DMS53 treated with DMSO at 0.1 percent for 48 hours (cell line): Measurements from ENCODE around the gene CACNA1B.
"Not testable (repeated sequence)": the region's sequence is repeated elsewhere in the genome, so short reads cannot be mapped to it uniquely, and the experiment has no call there.

Experiments used
- DNase-seq: peaks from one replicate; lab custom pipeline; 2025; ENCODE audit not compliant: unreplicated experiment; lab: John Stamatoyannopoulos, UW

Gene CACNA1B

DNA sequence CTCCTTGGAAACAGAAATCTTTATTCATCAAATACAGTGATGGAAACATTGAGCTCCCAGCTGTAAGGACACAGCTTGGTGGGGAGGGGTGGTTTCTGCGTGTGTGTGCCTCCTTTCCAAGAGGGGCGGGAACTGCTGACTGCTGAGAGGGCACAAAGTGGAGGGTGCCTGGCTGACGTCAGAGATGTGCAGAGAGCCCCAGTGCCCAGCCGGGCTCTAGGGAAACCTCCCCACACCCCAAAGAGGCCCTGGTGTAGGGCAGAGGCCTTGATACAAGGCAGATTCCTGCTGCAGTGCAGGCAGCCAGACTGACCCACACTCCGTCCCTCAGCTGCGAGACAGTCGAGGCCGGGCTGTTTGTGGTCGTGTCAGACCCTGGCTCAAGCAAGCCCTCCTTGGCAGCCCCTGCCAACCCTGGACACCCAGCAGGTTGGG lies 191.0 kb downstream of the CACNA1B start:
- no peak for DNase-seq

DNA sequence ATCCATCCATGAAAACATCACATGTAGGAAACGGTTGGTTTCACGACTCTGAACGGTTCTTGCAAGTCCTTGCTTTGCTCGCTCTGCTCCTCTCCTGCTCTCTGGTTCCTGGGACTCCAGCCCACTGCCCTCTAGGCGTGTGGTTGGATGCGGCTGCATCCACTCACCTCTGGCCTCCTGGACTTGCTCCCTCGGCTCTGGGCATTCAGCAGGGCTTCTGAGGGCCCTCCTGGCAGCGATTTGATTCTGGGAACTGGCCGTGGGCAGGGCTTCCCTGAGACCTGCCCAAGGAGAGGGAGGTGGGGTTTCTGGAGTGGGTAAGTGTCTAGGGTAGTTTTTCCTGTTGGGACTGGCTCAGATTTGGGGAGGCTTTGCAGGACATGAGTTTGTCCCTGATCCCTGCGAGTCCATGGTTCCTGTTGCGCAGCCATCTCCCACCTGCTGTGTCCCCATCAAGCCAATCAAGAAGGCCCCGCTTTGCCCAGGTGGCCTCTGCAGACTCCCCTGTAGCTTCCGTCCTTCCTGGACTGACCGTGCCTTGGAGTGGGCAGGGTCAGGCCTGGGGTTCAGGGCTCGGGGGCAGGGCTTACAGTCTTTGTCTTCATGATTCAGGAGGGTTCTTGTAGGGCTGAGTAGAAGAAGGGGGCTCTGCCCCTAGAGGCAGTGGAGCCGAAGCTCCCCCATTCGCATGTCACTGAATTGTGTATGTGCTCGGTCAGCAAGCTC lies 192.3 kb downstream of the CACNA1B start:
- no peak for DNase-seq

DNA sequence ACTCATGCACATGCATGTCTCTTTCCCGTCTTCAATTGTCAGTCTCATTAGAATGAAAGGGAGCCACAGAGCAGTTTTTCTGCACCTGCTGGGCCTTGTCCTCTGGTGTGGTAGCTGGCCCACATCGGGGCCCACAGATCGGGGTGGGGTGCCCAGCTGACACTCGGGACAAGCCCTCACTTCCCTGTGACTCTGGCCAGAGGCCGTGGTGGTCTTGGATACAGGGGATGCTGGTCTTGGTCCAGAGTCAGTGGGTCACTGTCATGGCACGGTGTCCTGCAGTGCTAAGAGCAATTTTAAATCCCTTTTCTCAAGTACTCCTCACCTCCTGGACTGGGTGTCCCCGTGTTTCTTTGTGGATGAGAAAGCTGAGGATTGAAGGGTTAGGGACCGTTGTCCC lies 193.2 kb downstream of the CACNA1B start:
- DNase-seq, result no peak

DNA sequence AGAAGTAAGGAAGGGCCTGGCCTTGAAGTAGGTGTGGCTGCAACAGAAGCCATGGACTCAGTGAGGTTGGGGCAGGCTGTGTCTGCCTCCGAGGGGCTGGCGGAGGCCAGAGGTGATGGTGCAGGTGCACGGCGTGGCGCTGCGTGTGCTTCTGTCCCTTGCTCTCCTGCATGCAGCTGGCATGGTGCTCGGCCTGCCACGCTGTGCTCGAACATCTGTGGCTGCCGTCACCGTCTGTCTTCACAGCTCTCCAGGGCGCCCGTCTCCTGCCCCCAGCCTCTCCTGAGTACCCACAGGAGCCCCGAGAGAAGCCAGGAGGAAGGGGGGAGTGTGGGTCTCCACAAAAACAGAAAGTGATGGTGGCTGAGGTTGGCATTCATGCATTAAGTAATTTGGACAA lies 193.7 kb downstream of the CACNA1B start:
- DNase-seq, result no peak

DNA sequence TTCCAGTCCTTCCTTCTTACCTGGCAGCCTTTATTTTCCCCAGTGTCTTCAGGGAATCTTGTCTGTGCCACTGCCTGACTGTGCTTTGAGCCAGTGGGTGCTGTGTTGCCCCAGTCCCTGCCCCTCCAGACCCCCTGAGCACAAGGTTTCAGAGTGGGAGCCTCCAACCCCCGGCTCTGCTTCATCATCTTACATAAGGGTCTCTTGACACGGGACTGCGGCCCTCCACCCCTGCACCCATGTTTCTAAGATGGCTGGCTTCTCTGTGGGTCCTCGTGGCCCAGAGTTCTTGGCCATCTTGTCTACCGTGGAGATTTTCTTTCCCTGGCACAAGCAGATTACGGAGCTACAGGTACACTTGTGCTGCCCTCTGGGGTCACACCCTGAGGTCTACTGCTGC lies 194.1 kb downstream of the CACNA1B start:
- DNase-seq, result no peak

DNA sequence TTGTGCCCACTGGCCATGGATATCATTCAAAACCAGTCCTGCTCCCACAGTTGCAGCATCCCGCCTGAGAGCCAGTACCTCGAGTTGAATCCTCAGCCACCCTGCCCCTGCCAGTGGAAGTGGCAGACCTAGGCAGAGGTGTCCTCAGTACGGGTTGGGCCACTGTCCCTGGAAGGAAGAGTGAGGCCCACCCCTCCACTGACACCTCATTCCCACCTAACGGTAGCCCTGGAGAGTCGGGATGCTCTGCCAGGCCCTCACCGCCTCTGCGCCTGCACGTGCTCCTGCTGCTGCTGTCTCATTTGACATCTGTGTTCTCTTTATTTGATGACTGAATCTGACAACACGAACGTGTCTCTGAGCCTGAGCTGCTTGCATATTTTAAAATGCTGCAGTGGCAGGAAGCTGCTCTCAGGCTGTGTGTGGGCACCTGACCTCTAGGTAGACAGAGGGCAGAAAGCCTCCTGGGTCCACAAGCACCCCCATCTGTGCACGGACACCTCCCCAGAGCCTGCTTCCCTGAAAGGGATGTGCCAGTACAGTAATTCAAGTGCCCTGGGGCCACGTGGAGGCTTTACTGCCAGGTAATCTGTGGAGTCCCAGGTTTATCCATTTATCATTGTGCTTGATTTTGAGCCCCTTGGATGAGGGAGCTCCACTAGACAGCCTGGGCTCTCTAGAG lies 194.7 kb downstream of the CACNA1B start:
- no peak for DNase-seq

DNA sequence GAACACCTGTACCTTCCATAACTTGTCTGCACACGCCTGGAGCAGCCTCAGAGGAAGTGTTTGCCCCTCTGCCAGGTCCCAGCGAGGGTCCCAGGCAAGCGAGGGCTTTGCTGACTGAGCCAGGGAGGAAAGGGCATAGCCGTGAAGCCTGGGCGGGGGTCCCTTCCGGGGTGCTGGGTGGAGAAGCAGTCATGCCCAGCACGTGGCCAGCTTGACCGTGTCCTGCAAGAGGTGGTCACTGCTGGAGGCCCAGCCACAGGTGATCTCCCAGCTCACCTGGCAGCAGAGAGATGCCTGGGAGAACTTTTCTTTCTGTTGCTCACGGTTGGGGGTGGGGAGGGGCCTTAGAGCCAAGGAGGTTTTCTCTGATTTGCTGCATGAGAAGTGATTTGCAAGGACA lies 195.3 kb downstream of the CACNA1B start:
- no peak for DNase-seq

DNA sequence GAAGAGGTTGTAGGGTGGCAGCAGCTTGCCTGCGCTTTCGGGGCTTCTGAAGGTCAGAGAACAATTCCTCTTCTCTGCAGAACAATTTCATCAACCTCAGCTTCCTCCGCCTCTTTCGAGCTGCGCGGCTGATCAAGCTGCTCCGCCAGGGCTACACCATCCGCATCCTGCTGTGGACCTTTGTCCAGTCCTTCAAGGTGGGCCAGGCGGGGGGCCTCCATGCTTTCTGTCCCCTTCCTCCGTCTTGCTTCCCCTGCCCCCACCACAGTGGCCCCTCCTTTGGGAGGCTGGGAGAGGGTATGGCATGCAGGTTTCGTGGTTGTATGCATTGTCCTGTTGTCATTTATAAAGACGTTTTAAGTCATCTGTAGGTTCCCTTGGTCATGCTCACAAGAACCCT lies 195.8 kb downstream of the CACNA1B start:
- DNase-seq, result no peak

DNA sequence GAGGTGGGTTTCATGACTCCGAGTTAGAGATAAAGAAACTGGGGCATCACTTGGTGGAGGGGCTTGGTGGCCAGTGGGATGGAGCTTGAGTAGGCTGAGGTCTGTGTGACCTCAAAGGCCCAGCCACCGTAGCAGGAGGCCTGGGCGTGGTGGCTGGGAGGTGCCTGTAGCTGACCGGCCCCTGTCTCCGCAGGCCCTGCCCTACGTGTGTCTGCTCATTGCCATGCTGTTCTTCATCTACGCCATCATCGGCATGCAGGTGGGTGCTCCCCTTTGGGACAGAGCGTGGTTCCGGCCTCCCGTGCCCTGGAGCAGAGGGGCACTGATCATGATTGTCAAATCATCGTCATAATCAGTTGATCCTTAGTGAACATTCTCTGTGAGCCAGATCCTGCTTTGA lies 196.2 kb downstream of the CACNA1B start:
- DNase-seq, result no peak

DNA sequence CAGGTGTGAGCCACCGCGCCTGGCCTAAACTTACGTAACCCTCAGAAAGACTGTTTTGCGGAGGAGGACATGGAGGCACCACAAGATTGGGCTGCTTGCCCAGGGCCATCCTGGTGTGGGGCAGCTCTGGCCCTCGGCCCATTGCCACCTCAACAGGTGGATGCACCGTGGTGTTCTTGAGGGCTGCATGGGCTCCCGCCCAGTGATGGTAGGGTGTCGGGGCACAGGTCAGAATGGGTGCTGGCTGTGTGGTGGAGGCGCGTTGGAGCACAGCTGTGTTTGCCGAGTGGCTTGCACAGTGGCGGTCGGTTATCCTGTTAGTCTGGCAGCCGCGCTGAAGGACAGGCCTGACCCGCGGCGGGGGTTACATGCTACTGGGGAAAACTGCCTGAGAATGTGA lies 196.9 kb downstream of the CACNA1B start:
- DNase-seq, result no peak

DNA sequence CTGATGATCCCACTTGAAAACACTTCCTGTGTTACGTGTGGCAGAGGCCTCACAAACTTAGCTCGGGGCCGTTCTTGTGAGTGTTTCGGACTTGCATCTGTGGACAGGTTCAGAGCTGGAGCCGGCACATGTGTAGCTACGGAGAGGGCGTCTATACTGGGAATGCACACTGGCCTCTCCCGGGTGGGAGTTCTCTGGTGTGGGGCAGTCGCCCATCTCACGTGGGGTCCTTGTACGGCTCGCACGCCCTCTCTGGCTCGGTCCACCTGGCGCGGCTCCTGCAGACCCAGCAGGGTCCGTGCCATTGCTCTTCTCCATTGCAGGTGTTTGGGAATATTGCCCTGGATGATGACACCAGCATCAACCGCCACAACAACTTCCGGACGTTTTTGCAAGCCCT lies 197.9 kb downstream of the CACNA1B start:
- DNase-seq, result no peak

DNA sequence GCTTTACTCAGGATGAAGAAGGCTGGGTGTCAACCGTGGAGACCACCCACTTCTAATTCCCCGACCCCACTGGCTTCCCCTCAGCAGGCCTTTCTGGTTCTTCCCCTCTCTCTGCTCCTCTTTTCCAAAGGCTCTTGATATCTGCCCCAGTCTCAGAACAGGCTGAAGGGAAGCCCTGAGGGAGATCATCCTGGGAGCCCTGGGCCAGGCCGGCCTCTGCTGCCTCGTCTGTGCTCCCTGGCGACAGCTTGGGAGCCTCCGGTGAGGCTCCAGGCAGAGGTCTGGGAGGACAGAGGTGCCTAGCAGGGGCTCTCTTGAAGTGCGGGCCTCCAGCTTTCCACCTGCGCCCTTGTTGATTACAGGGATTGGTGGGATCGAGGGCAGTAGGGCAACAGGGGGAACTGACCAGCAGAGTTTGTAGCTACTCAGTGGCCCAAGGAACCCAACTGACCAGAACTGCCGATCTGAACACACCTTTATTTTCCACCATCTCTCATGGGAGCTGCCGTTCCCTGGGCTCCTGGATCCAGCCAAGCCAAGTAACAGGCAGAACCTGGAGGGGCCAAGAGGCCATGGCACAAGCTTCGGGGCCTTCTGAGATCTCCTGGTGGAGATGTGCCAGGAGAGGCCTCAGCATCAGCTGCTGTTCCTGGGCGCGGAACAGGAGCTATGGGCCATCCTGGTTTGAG lies 198.5 kb downstream of the CACNA1B start:
- no peak for DNase-seq

DNA sequence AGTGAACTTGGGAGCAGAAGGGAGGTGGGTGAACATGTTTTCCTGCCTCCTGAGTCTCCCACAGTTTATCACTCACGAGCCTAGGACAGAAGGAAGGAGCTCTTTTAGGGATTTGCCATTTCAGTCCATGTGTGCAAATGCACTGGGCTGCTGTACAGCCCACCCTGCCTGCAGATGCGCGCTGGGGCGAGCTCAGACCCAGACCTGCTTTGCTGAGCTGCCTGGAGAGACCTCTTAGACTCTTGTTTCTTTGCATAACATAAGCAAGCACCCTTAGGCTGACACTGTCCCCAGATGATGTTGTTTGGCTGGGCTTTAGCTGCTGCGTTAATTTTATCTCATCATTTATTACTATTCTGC lies 199.0 kb downstream of the CACNA1B start:
- DNase-seq, result no peak

DNA sequence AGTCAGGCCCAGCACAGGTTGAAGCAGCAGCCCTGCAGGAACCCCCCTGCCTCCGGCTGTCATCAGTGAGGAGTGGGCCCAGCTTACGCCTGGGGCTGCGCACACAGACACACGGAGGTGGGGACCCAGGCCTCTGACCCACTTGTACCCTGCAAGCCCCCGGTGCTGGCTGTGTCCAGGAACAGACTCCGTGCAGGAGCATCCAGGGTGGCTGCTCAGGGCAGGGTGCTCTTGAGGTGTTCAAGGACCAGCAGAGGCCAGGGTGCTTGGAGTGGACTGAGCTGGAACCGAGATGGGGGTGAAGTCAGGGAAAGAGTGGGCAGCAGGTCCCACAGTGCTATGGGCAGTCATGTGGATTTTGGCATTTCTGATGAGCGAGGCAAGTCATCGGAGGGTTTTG lies 199.5 kb downstream of the CACNA1B start:
- DNase-seq, result no peak

DNA sequence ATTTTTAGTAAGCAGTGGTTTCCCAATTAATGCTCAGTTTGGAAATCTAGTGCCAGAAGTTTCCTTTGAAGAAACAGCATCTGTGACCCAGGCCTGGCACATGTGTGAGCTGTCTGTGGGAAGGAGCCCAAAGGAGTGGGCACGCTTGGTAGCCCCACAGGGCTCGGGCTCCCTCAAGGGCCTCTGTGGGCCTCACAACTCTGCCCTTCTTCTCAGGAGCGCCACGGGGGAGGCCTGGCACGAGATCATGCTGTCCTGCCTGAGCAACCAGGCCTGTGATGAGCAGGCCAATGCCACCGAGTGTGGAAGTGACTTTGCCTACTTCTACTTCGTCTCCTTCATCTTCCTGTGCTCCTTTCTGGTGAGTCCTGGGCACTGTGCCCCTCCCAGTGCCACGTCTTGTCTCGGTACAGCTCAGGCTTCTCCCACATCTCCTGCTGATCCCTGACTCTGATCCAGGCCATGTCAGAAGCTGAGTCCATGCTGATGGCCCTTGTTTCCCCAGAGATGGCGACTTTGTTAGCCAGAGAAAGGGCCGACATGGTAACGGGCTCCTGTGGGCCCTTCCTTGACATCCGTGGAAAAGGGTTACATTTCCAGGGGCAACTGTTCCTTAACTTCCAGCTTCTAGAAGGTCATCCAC lies 200.4 kb downstream of the CACNA1B start:
- DNase-seq, result no peak

DNA sequence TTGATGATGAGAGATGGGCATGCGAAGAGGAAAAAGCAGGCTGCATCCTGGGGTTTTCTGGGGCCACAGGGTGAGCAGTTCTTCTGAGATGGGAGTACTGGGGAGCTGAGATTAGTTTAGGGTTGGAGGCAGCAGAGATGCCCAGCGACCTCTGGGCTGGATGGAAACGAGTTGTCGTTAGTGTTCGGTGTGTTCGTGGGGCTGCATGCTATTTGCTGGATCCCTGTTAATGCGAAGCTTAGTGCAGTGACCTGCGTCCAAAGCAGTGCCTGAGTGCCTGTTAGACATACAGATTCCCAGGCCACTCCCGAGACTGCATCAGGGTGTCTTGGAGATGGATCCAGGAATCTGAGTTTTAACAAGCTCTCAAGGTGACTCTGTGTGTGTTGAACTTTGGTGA lies 201.3 kb downstream of the CACNA1B start:
- no peak for DNase-seq

DNA sequence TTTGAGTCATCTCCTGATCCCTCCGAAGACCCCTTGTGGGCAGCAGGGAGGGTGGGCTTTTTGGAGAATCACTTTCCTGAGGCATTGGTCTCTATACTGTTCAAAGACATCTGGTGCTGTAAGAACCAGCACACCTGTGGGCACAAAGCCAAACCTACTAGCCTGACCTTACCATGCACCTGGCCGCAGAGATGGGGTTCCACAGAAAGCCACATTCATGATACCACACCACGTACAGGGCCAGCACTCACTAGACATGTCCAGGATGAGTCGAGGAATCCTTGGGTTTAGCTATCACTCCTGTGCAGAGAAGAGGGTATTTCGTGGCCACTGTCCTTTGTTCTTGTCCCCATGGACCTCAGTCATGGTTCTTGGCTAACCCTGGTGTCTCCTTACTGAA lies 203.4 kb downstream of the CACNA1B start:
- DNase-seq, result no peak

DNA sequence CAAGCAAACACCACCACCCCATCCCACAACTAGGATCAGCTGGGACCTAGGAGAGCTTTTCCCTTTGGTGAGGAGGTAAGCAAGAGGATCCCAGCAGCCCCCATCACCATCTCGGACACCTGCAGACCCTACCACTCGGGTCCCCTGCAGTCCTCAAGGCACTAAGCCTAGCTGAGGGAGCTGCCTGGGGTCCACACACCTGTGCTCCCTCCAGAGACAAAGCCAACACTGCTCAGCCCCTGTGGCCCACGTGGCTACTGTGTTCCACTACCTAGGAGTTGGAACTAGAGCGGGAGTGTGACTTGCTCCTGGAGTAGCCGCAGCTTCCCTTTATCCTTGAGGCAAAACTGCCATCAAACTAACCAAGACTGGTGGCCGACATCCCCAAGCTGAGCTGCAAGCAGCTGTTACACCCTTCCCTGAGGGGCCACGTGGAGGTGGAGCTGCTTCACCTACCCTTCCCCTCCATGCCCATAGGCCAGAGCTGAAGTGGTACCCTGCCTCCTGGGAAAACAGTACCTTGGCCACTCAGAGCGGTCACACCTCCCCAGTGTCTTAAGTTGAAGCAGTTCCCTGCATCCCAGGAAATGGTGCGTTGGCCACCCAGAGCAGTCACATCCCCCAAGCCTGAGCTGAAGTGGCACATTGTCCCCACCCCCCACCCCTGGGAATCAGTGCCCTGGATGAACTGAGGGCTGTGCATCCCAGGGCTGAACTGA lies 205.5 kb downstream of the CACNA1B start:
- no peak for DNase-seq

DNA sequence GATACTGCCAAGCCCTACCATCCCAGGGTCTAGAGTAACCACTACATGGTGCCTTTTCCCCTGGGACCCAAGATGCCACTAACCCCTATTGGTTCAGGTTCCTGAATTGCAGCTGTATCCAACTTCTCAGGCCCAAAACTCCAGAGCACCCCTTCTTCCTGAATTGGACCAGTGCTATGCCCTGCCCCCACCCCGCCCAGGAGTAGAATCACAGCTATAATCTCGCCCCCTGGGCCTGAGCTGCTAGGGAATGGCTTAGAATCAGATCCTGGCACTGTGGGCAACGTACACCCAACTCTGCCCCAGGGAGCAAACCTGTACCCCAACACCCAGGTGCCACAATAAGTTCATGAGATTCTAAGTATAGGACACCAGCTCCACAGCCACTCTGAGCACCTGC lies 206.3 kb downstream of the CACNA1B start:
- no peak for DNase-seq

DNA sequence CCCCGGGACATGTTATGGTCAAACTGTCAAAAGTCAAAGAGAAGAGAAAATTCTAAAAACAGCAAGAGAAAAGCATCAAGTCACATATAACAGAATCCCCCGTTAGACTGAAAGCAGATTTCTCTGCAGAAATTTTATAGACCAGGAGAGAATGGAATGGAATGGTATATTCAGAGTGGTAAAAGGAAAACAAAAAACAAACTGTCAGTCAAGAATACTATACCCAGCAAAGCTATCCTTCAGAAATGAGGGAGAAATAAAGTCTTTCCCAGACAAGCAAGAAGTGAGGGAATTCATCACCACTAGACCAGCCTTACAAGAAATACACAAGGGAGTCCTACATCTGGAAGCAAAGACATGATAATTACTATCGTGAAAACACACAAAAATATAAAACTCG lies 208.0 kb downstream of the CACNA1B start:
- no peak for DNase-seq

DNA sequence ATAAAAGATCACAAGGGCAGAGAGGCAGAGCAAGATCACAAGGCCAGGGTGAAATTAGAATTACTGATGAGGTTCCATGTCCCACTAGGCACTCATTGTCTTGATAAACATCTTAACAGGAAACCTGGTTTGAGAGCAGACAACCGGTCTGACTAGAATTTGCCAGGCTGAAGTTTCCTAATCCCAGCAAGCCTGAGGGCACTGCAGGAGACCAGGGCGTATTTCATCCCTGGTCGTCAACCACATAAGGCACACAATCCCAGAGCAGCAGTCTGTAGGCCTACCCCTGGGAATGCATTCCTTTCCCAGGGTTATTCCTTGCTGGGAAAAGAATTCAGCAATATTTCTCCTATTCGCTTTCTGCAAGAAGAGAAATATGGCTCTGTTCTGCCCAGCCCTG lies 214.5 kb downstream of the CACNA1B start:
- not testable (repeated sequence) for DNase-seq
